Measurements from ENCODE around the gene ONECUT3. TPM values are rescaled to one million over a fixed set of nuclear protein-coding genes. Genes with fewer than 3 reads are reported as not detected.

Gene ONECUT3
- polyA plus RNA-seq, 1 donor (not counting 4 experiments of a cell fraction or from before 2014, with no cell fraction given) = 0.01 TPM

DNA sequence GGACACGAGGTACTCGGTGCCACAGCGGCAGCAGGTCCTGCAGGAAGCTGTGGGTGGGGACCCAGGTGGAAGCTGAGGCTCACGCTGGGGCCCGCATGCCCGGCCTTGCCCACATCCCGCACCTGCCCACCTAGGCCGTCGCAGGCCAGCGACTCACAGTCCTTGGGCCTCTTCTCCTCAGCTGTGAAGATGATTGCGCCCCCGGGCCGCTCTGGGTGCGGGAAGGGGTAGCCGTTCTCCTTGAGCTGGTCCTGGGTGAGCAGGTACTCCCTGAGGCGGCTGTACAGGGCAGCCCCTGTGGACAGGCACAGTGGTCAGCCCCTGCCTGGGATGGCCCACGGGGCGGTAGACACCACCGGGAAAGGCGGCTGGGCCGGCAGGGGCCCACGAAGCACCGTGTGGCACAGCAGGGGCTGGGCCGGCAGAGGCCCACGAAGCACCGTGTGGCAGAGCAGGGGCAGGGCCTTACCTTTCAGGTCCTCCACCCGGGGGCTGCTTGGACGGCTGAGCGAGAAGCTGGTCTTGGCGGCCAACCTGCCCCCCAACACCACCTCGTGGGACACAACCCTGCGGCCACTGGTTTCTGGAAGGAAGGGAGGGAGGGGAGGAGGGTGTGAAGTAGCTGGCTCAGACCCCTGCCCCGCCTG is 65.4 kb downstream of the ONECUT3 start:
- Histone ChIP-seq H3K9ac (ENCODE audit: control insufficient read depth, extremely low read depth, insufficient read depth, low read length) (no peak overlapping the region), H4K20me1 (ENCODE audit: control insufficient read depth, extremely low read depth, insufficient read depth, low read length) (no peaks in the 10 kb centered on the region), H3K4me3 (ENCODE audit: control insufficient read depth in 2 of 3, extremely low read depth in 1 of 3, insufficient read depth in 2 of 3, low read depth in 1 of 3, low read length in 3 of 3) (no peak overlapping the region), H3K9me3 (ENCODE audit: control insufficient read depth, low read depth, low read length) (no peaks in the 10 kb centered on the region), H3K27ac (ENCODE audit: control insufficient read depth, insufficient read depth, low read length) (no peak overlapping the region), H3K36me3 (ENCODE audit: control insufficient read depth in 2 of 2, extremely low read depth in 1 of 2, insufficient read depth in 2 of 2, low read length in 2 of 2) (peaks cover 30 to 37% of the 10 kb centered on the region in 2 experiments), H3K4me2 (ENCODE audit: control insufficient read depth, extremely low read depth, insufficient read depth, low read depth, low read length) (no peak overlapping the region), H3K79me2 (ENCODE audit: control insufficient read depth, insufficient read depth, low read length) (no peaks in the 10 kb centered on the region), H2AFZ (ENCODE audit: control insufficient read depth, low read length) (no peak overlapping the region), H3K4me1 (ENCODE audit: control insufficient read depth, extremely low read depth, insufficient read depth, low read length) (no peaks in the 10 kb centered on the region), H3K27me3 (ENCODE audit: control insufficient read depth, extremely low read depth, insufficient read depth, low read length) (no peaks in the 10 kb centered on the region), H3K9me1 (ENCODE audit: control insufficient read depth, extremely low read depth, insufficient read depth, low read length) (no peaks in the 10 kb centered on the region)
- FAIRE-seq (no peak), DNase-seq (ENCODE audit: low read depth, low spot score) (no peak)
- dilution Hi-C loops (cut with MboI; ENCODE audit: extremely low pct_ligation_motif_present, low sequenced_read_pairs) = no loop called here
- TF ChIP-seq, protein P1, sequence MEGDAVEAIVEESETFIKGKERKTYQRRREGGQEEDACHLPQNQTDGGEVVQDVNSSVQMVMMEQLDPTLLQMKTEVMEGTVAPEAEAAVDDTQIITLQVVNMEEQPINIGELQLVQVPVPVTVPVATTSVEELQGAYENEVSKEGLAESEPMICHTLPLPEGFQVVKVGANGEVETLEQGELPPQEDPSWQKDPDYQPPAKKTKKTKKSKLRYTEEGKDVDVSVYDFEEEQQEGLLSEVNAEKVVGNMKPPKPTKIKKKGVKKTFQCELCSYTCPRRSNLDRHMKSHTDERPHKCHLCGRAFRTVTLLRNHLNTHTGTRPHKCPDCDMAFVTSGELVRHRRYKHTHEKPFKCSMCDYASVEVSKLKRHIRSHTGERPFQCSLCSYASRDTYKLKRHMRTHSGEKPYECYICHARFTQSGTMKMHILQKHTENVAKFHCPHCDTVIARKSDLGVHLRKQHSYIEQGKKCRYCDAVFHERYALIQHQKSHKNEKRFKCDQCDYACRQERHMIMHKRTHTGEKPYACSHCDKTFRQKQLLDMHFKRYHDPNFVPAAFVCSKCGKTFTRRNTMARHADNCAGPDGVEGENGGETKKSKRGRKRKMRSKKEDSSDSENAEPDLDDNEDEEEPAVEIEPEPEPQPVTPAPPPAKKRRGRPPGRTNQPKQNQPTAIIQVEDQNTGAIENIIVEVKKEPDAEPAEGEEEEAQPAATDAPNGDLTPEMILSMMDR (optimal IDR thresholded peaks at IDR 0.05 in 1 of 3, IDR thresholded peaks at IDR 0.05 in 1 of 3, conservative IDR thresholded peaks at IDR 0.05 in 1 of 3; ENCODE audit: extremely low read depth in 1 of 3, insufficient read depth in 2 of 3, low read length in 3 of 3) = no peak
- no peak for TF ChIP-seq EZH2 (IDR thresholded peaks at IDR 0.05; ENCODE audit: low read length)

DNA sequence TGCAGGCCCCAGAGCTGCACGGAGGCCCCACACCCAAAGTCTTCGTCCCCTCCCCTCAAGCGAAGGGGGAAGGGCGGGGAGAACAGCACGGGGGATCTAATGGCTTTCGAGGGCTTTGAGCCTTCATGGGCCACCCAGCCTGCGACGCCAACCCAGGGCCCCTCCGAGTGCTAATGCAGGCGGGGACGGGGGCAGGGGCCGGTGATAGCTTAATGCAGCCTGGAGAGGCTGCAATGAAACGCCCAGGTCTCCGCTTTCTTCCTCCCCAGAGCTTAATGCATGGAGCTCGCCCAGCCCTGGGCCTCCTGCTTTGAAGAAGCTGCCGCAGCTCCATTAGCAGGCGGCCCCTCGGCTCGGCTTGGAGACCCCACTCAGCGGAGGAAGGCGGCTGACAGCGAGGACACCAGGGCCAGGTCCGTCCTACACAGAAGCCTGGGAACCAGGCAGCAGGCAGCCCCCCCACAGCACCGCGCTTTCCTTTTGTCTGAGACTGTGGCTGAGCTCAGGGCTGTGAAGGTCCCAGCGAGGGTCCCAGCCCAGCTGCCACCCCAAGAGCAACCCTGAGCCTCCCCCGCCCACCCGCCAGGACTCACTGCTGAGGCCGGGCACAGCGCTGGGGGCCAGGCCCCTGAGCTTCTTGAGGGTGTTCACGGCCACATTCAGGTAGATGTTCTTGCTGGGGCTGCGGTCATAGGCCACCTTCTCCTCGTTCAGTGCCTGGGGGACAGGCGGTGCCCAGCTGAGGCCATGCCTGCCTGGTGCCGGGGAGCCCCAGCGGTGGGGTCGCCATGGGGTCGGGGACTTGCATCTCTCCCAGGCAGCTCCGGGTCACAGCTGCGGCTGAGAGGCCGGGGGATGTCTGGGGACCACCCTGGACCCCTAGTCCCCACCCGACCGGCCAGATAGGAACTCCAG is 66.3 kb downstream of the ONECUT3 start:
- no peaks in the 10 kb centered on the region for H4K20me1 ChIP-seq (ENCODE audit: control insufficient read depth, extremely low read depth, insufficient read depth, low read length)
- H3K36me3 ChIP-seq (ENCODE audit: control insufficient read depth in 2 of 2, extremely low read depth in 1 of 2, insufficient read depth in 2 of 2, low read length in 2 of 2) = peaks cover 29 to 37% of the 10 kb centered on the region in 2 experiments
- no peak overlapping the region for H3K4me3 ChIP-seq (ENCODE audit: control insufficient read depth in 2 of 3, extremely low read depth in 1 of 3, insufficient read depth in 2 of 3, low read depth in 1 of 3, low read length in 3 of 3)
- H3K9me3 ChIP-seq (ENCODE audit: control insufficient read depth, low read depth, low read length) = no peaks in the 10 kb centered on the region
- dilution Hi-C loops (cut with MboI; ENCODE audit: extremely low pct_ligation_motif_present, low sequenced_read_pairs) = no loop called here
- no peak overlapping the region for H2AFZ ChIP-seq (ENCODE audit: control insufficient read depth, low read length)
- FAIRE-seq (no peak), DNase-seq (ENCODE audit: low read depth, low spot score) (no peak)
- H3K9me1 ChIP-seq (ENCODE audit: control insufficient read depth, extremely low read depth, insufficient read depth, low read length) = no peaks in the 10 kb centered on the region
- no peaks in the 10 kb centered on the region for H3K4me1 ChIP-seq (ENCODE audit: control insufficient read depth, extremely low read depth, insufficient read depth, low read length)
- peaks cover 3% of the 10 kb centered on the region for H3K79me2 ChIP-seq (ENCODE audit: control insufficient read depth, insufficient read depth, low read length)
- no peaks in the 10 kb centered on the region for H3K27me3 ChIP-seq (ENCODE audit: control insufficient read depth, extremely low read depth, insufficient read depth, low read length)
- no peak overlapping the region for H3K27ac ChIP-seq (ENCODE audit: control insufficient read depth, insufficient read depth, low read length)
- H3K9ac ChIP-seq (ENCODE audit: control insufficient read depth, extremely low read depth, insufficient read depth, low read length) = no peak overlapping the region
- no peak overlapping the region for H3K4me2 ChIP-seq (ENCODE audit: control insufficient read depth, extremely low read depth, insufficient read depth, low read depth, low read length)
- TF ChIP-seq, protein P1 (optimal IDR thresholded peaks at IDR 0.05 in 1 of 3, IDR thresholded peaks at IDR 0.05 in 1 of 3, conservative IDR thresholded peaks at IDR 0.05 in 1 of 3; ENCODE audit: extremely low read depth in 1 of 3, insufficient read depth in 2 of 3, low read length in 3 of 3) = no peak
- TF ChIP-seq EZH2 (IDR thresholded peaks at IDR 0.05; ENCODE audit: low read length) = no peak

Data from keratinocyte (primary cell).